ENCODE data around the gene RPL32.
"Not testable (repeated sequence)": the region's sequence is repeated elsewhere in the genome, so short reads cannot be mapped to it uniquely, and the experiment has no call there.

- not testable (repeated sequence) for TF ChIP-seq EZH2 (IDR thresholded peaks at IDR 0.05); CTCF (IDR thresholded peaks at IDR 0.05 in 2 of 3, conservative IDR thresholded peaks at IDR 0.05 in 1 of 3; ENCODE audit: borderline replicate concordance in 1 of 3, insufficient read depth in 1 of 3, low read depth in 2 of 3, low read length in 2 of 3); RAD21 (IDR thresholded peaks at IDR 0.05; ENCODE audit: low read depth); POLR2A (IDR thresholded peaks at IDR 0.05; ENCODE audit: borderline replicate concordance, extremely low read depth, insufficient read depth, insufficient read length); REST (IDR thresholded peaks at IDR 0.05; ENCODE audit: low read depth); EZH2phosphoT487 (IDR thresholded peaks at IDR 0.05; ENCODE audit: borderline replicate concordance); POLR2AphosphoS5 (IDR thresholded peaks at IDR 0.05; ENCODE audit: low read depth, low read length); CEBPB (IDR thresholded peaks at IDR 0.05; ENCODE audit: low read depth); MAX (IDR thresholded peaks at IDR 0.05); ZBTB33 (IDR thresholded peaks at IDR 0.05; ENCODE audit: extremely low read depth, insufficient replicate concordance, low read length)
These were observed 12.5 kb upstream of the RPL32 start for GRCh38 chr3:12853847-12854246.
